HuH-7 (cell line): ENCODE measurements around the gene AFTPH.

Experiments used
- DNase-seq: peaks from one replicate; pipeline ENCODE4 v3.0.0; 2011; ENCODE audit warnings: low spot score

AFTPH gene

DNA sequence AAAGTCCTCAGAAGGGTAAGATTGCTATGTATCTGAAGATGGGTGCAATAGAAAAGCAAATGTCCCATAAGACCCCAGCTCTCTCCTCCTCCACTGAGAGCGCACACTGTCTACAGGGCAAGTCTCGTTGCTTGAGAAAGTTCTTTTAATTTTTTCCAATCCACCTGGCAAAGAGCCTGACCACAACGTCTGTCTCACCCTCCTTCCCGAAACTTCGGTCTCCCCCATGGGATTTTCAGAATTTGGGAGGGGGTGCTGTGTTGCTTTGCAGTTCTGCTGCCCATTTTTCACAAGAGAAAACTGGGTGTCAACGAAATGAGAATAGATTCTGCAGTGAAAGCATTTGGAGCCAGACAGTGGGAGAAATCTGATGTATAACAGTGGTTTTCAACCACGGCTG is 89.1 kb downstream of the AFTPH start:
- no peak for DNase-seq

DNA sequence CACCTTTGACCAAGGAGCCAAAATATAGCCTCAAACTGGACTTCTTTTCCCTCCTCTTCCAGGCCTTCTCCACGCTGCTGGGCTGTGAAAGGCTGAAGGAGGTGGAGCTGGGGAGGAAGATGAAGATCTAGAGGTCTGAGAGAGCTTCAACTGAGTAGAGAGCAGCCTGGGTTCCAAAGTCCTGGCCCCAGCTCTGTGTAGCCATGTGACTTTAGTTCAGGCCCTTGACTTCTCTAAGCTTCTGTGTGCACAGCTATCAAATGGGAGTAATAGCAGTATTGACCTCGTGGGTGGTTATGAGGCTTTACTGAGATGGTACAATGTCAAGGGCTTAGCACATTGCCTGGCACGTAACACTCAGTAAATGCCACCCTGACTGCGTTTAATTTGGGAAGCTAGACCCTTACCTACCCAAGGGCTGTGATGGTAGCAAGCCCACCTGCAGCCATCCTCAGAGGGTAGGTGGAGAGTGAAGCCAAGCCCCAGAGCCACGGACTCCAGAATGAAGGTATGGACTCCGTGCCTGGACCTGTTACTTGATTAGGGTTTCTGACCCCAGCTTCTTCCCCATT is 91.2 kb downstream of the AFTPH start:
- DNase-seq: peak; percentile 40

DNA sequence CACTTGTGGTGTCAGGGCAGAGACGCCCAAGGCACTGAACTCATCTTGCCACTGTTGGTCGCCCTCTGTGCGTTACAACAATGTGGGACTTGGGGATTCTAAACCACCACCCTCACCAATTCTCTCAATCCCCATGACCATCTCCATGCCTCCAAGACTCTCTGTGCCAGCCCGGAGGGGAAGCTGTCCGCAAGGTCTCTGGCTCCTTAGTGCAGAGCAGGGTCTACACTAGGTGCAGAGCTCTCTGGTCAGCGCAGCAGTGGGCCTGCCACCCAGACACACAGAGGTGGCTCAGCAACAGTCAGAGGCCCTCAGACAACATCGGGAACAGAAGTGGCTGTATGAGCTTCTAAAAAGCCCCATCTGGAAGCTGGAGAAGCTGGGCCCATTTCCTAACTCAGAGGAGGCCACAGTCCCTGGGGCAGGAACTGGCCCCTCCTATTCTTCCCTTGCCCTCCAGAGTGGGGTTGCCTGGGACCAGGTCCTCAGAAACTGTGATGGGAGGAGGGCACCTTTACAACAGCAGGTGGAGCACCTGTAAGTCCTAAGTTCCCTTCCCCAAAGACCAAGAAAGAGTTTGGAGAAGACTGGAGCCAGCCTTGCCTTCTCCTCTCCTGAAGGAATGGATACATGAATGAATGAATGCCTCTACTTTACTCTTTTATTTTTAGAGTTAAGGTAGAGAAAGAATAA is 91.9 kb downstream of the AFTPH start:
- no peak for DNase-seq

DNA sequence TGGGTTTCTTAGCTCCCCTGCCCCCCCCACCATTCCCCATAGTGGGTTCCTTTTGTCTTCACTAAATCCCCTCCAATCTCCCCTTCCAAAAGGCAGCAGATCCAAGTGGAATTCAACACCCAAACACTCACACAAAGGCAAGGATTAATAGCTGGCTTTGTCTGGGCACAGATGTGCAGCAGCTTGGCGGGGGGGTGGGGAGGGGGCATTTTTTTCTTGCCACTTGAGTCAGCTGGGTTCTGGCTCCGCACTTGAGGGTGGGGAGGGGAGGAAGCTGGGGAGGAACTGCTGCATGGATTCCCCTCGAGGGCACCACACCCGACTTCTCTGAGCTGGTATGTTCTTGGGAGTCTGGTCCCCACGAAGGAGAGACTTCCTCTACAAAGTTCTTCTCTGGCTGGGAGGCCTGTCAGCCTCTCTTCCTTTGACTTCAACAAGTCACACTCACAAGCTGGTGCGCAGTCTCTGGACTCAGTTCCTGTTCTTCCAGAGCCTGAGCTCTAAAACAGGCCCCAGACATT is 93.6 kb downstream of the AFTPH start:
- DNase-seq: no peak

DNA sequence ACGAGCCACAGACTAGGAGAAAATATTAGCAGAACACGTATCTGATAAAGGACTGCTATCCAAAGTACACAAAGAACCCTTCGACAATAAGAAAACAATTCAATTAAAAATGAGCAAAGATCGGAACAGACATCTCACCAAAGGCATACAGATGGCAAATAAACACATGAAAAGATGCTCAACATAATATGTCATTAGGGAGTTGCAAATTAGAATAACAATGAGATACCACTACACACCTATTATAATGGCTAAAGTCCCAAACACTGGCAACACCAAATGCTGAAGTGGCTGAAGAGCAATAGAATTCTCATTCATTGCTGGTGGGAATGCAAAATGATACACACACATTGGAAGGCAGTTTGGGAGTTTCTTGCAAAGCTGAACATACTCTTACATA is 96.5 kb downstream of the AFTPH start:
- DNase-seq: no peak

DNA sequence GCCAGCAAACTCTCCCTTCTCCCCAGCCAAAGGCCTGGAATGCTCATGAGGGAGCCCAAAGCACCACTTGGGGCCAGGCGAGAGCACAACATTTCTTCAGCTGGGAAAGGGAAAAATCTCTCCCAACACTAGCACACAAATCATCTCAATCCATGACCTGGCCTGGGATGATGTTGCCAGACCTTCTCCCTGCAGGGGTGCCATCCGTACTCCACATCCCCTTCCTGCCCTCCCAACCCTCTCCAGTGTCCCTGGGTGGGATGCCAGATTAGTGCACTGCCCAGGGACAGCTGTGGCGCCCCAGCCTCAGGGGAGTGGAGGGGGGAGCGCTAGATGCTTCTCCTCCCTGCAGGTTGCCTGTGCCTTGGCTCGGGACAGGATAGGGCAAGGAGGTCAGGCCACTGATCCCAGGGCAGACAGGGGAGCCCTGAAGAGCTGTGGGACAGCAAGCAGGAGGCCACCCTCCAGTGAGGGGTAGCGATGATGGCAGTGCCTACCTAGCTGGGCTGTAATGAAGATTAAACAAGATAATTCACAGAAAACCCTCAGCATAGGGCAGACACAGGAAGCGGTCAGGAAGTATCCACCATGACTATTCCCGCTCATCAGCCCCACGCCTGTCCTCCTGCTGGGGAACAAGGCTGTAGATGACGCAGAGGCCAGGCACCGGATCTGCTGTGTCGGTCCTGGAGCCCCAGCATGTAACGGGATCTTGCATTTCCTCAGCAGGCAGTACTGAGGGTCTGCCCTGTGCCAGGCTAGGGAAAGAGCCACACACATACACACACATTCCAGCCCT is 98.5 kb downstream of the AFTPH start:
- DNase-seq: no peak

DNA sequence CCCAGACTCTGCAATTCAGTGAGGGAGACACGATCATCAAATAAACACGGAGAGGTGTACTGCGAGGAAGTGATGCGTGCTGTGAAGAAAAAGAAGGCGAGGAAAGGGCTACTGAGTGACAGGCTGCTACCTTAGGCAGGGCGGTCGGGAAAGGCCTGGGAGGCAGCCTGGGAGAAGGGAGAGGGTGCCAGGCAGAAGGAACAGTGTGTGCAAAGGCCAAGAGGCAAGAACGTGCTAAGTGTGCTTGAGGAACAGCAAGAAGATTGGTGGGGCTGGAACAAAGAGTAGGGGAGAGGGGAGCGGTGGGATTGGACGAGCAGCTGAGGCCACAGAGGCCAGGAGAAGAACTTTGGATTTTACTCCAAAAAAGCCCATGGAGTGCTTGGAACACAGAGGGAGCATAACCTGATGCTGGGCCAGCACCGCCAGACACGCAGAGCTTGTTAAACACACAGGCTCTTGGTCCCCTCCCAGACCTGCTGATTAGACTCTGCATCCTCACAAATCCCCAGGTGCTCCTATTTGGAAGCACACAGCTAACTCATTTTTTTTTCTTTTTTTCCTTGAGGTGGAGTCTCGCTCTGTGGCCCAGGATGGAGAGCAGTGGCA is 99.2 kb downstream of the AFTPH start:
- no peak for DNase-seq

DNA sequence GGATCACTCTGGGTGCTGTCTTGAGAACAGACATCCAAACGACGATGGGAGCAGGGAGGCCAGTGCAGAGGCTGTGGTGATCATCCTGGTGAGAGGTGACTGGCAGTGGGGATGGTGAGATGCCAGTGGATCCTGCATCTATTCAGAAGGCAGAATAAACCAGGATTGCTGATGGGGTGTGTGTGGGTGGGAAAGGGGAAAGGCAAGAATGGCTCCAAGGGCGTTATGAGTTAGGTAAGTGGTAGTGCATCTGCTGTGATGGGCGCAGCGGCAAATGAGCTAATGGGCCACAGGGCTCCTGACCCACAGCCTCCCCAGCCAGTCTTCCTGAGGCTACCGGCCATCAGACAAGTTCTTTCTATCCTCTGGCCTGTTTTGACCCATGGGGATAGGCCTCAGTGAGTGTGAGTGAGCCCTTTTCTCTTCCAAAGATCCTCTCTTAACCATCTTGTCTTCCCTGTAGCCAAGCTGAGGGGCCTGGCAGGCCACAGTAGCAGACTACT is 100.0 kb downstream of the AFTPH start:
- DNase-seq: no peak

DNA sequence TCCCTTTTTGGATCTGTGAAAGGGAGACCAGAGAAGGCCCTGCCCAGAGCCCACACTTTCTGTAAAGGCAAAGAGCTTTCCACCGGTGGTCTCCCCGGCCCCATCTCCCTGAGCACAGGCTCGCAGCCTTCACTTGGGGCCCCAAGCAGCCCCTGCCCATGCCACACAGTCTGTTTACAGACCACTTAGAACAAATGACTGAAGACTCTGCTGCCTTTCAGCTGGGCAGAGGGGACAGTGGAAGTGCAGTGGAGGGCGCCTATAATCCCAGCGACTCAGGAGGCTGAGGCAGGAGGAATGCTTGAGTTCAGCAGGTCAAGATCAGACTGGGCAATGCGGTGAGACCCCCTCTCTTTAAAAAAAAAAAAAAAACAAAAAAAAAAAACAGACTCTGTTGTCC is 100.7 kb downstream of the AFTPH start:
- no peak for DNase-seq

DNA sequence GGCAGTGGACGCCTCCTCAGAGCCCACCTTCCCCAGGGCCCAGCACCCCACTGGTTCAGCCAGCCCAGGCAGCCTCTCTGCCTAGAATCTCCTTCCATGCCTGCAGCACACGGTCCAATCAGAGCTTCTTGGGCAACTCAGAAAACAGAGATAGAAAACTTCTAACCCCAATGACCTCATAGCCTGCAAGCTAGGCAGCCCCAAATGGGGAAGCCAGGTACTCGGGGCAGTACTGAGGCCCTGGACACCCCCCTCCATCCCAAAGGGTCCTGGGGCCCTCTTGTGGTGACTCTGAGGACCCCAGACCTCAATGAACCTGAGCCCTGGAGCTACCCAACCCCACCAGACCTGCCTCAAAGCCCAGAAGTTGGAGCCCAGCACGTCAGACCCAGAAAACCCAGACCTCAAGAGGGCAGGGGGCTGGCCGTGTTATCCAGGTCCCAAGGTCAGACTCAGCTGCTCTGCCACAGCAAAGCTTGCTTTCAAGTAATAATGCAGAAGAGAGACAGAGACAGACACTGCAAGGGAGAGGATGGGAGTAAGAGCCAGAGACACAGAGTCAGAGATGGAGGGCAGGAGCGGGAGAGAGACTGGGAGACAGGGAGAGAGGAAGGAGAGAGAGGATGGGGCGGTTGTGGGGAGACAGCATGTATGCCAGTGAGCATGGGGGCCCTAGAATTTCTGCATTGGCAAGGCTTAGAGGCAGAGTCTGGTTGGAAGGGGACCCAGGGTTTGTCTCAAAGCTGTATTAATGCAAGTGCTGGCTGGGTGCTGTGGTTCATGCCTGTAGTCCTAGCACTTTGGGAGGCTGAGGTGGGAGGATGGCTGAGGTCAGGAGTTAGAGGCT is 101.4 kb downstream of the AFTPH start:
- DNase-seq: no peak

DNA sequence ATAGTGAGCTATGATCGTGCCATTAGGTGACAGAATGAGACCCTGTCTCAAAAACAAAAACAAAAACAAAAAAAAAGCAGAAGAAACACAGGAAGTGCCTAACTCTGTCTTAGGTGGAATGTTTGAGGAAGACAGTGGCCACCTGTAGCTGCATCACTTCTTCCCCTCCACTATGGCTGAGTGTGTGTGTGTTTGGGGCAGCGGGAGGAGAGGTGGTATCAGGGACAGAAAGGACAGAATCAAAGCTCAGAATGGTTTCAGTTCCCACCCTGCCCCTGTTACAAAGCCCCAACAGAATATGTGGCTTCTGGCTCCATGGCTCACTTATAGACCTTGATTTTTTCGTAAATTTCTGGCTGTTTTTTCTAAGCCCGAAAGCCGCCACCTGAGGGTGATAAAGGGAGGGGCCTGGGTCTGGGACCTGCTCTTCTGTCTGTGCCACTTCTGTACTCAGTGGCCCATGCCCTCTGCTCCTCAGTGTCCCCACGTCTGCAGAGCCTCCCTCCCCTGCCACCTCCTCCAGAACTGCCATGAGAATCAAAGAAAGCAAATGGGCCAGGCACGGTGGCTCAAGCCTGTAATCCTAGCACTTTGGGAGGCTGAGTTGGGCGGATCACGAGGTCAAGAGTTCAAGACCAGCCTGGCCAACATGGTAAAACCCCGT is 102.2 kb downstream of the AFTPH start:
- DNase-seq: no peak

DNA sequence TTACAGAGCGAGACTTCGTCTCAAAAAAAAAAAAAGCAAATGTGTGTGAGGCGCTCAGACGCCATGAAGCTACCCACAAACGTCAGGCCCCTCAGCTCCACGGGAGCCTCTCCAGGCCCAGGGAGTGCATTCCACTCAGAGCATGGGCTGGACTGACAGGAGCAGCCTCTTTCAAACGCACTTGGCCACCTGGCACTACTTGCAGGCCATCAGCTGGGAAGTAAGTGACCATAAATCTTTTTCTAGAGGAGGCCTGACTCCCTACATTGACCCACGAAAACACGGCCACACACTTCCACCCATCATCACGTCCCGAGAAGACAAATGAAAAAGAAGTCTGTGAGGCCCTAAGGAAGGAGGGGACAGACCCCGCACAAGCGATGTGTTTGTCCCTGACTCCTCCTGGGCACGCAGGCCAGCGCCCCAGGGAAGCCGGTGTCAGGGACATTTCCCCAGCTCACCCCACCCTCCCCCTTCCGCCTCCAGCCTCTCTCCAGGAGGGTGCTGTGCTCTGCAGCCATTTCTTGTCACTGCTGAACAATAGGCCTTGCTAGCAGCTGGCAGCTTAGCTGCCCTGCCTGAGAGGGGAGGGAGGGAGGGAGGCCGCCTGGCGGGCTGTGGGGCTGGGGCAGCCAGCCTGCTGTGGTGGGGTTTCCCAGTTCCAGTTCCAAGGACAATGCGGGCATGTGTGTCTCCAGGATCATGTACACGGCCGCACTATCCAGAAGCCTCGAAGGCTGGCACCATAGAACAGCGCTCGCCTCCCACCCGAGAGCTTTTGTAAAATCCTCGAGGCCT is 103.0 kb downstream of the AFTPH start:
- DNase-seq: no peak

DNA sequence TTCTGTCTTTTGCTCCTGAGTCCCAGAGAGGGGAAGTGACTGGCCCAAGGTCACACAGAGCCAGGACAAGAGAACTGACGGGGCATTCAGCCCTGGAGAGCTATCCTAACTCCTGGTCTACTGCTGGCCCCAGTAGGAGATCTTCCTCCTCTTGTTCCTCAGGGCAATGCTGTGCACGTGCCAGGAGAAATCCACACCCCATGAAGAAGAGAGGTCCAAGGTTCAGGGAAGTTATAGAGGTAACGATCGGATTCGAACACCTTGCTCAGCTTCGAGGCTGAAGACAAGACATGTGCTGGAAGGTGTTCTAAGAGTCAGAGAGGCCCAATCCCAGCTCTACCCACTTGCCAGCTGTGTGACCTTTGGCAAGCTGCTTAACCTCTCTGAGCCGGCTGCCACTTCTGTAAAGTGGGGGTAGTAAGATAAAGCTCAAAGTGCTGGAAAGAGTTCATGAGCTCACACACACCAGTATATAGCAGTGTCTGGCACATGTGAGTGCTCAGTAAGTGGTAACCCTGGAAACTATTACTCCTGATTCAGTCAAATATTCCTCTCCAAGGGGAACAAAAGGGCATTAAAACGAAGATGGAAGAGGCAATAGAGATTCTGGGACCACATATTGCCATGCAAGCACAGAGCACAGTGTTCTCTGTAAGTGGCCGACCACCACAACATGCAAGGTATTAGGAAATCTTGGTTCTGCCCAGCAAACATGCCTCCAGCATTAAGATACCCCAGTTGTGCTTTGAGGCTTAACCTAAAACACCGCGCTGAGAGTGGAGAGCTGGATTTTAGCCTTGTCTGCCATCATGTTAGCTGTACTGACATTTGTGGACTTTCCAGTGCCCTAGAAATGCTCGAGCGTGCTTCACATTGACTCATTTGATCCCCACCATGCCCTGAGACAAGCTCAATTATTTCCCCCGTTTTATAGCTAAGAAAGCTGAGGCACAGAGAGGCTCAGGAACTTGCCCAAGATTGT is 104.0 kb downstream of the AFTPH start:
- no peak for DNase-seq

DNA sequence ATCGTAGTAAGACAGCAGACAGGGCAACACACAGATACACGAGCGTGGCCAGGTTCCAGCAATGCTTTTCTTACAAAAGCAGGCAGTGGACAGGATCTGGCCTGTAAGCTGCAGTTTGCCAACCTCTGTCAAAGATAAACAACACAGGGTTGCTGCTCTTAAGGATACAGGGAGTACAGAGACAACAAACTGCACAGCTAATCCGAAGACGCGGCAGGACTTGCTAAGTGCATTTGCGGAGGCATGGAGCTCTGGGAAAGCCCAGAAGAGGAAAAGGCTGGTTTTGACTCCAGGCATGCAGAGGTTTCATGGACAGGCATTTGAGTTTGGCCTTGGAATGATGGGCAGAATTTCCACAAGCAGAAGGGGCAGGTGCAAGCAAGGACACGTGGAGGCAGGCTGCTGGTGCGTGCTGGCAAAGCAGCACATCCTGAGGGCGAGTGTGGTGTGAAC is 105.2 kb downstream of the AFTPH start:
- DNase-seq: no peak

DNA sequence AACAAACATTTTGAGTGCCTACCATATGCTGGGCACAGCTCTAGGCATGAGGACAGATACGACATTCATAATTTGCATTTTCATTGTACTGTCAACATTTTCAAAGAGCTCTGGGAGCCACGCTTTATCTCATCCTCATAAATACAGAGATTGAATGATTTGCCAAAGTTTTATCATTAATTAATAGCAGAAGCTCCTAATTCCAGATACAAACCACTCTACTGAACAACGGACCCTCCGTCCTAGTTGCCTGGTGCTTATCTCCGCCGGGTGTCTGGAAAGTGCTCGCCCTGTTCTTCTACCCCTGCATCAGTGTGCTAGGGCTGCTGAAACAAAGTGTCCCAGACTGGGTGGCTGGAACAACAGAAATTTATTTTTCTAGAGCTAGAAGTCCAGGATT is 105.7 kb downstream of the AFTPH start:
- no peak for DNase-seq

DNA sequence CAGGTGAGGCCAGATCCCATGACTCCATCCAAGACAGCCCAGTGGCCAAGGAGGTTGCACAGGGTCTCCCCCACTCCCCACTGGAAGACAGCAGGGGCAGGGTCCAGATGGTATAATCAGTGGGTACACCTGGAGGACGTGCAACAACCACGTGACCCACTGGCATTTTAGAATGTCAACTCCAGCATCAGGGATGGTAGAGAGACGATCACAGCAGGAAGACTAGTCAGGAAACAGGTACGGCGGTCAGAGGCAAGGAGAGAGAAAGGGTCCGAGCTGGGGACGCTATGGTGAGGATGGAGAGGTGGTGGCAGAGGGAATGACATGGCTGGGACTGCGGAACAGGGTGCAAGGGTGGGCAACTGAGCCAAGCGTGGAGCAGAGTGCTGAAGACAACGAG is 106.6 kb downstream of the AFTPH start:
- no peak for DNase-seq

DNA sequence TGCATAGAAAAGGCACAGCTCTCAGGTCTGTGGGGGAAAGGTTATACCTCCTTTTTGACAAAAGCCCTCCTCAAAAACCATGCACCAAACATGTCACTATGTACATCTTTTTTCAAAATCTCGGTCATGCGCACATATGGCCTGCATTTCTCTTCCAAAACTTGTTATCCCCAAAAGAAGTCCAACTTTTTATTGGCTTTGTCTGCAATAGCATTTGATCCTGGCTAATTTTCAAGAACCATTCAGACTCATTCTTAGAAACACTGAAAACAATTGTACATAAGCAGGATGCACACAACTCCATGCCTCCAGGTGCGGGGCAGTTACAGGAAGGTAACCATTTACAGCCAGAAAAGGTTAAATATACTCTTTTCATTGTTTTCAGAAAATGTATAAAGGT is 107.6 kb downstream of the AFTPH start:
- DNase-seq: no peak

DNA sequence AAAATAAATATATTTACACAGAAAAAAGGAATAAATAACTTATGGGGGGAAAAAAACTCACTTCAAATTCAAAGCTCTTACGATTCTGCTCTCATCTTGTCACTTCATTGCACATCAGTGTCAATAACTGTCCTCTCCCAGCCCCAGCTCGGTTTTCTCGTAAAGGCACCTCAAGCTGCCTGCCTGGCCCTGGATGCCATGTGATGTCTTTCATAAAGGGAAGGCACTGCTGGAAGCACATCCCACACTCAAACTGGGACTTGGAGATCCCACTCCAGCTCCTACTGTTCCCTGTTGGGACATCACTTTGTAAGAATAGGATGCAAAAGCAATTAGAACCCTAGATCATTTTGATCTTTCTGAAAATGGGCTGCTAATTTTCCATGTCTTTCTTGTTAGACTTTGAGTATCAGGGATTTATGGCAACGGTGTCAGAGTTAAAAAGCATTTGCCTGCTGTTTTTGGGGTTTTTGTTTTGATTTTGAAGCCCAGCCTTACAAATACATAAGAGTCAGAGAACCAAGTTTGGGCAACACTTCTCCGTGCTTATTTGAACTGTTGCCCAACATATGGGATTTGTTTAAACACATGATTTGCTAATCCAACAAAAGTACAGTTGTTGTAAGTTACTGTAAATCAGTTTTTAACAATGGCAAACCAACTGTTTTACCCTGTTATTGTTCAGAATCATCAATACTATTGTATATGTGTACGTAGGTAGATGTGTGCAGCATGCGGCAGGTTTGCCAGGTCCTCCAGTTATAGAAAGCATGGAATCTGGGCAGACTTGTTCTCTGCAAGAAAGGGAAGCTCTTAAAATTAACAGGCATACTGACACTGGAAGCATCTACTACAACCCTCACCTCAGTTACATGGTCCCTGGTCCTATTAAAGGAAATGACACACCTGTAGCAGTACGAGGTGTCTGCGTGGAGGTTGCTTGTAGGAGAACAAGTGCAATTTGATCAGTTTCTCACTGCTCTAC is 109.0 kb downstream of the AFTPH start:
- DNase-seq: no peak
